Bronchial epithelial cell (primary cell): Measurements from ENCODE around the gene SORCS2. TPM values are rescaled to one million over a fixed set of nuclear protein-coding genes. Genes with fewer than 3 reads are reported as not detected.

ENCODE experiments used
- DNase-seq: peaks from one replicate; pipeline ENCODE4 v3.0.0-alpha.2; 2010; ENCODE audit warnings: low read depth
- FAIRE-seq: peaks from 2 replicates; lab custom pipeline; 2011; peaks lifted over from hg19 to GRCh38; lab: Jason Lieb, UNC
- H3K27me3 ChIP-seq: 2 replicates; pipeline ENCODE4 v1.5.1; 2011; ENCODE audit warnings: low read length; ENCODE audit not compliant: control insufficient read depth, insufficient read depth
- H3K36me3 ChIP-seq: 2 replicates; pipeline ENCODE4 v1.5.1; 2011; ENCODE audit warnings: low read length; ENCODE audit not compliant: control insufficient read depth, insufficient read depth
- H3K4me3 ChIP-seq: 2 replicates; pipeline ENCODE4 v1.5.1; 2011; ENCODE audit warnings: mild to moderate bottlenecking, low read depth, low read length, control low read depth
- CTCF ChIP-seq: IDR thresholded peaks from 2 replicates; pipeline ENCODE4 v1.5.1; 2011; ENCODE audit warnings: mild to moderate bottlenecking, moderate library complexity, low read length, control low read depth, inconsistent platforms; ENCODE audit not compliant: insufficient read depth, severe bottlenecking
- total RNA-seq: library from RNA; depleted of rRNA; stranded (reverse); fragments of >200 nt; gene quantifications from 2 replicates; pipeline ENCODE4 v1.2.1, GENCODE V29; 2014

The SORCS2 gene
- total RNA-seq, 1 donor from 2014 or later = under 0.01 TPM

- Histone ChIP-seq H3K4me3 (no peak overlapping the region), H3K36me3 (no peaks in the 10 kb centered on the region), H3K27me3 (no peaks in the 10 kb centered on the region)
- FAIRE-seq (no peak), DNase-seq (no peak)
- TF ChIP-seq CTCF = no peak
Observed at GRCh38 chr4:7313991-7314390, 121.7 kb downstream of the SORCS2 start.

- no peak for DNase-seq
- Histone ChIP-seq H3K36me3 (no peaks in the 10 kb centered on the region), H3K4me3 (no peak overlapping the region), H3K27me3 (no peaks in the 10 kb centered on the region)
- no peak for FAIRE-seq
- no peak for TF ChIP-seq CTCF
Observed at GRCh38 chr4:7315286-7315685, 122.9 kb downstream of the SORCS2 start.

- DNase-seq (no peak), FAIRE-seq (no peak)
- H3K4me3 ChIP-seq = no peak overlapping the region
- H3K36me3 ChIP-seq = no peaks in the 10 kb centered on the region
- no peaks in the 10 kb centered on the region for H3K27me3 ChIP-seq
- TF ChIP-seq CTCF = no peak
Observed at GRCh38 chr4:7315935-7316334, 123.6 kb downstream of the SORCS2 start.

- DNase-seq = no peak
- H3K27me3 ChIP-seq = no peaks in the 10 kb centered on the region
- no peak for FAIRE-seq
- H3K36me3 ChIP-seq = no peaks in the 10 kb centered on the region
- H3K4me3 ChIP-seq = no peak overlapping the region
- TF ChIP-seq CTCF = no peak
Observed at GRCh38 chr4:7319024-7319423, 126.7 kb downstream of the SORCS2 start.

GRCh38 chr4:7320206-7320797, 128.0 kb downstream of the SORCS2 start:
- Histone ChIP-seq H3K36me3 (no peaks in the 10 kb centered on the region), H3K27me3 (no peaks in the 10 kb centered on the region), H3K4me3 (no peak overlapping the region)
- DNase-seq (no peak), FAIRE-seq (no peak)
- no peak for TF ChIP-seq CTCF
